Stimulated activated CD4-positive, alpha-beta T cell treated with anti-CD3 and anti-CD28 coated beads, TNF-alpha, amount 100 ng/mL, for 4 hours (primary cell): ENCODE data around the gene KRTAP5-1.

Experiments
- DNase-seq, 3 experiments: peaks; one replicate each; pipeline ENCODE4 v3.0.0-alpha.2; 2020; ENCODE audit warnings: low read depth in 3 of 3

The KRTAP5-1 gene

GRCh38 chr11:1560649-1561251 lies 24.3 kb downstream of the KRTAP5-1 start:
- DNase-seq = no peak

DNA sequence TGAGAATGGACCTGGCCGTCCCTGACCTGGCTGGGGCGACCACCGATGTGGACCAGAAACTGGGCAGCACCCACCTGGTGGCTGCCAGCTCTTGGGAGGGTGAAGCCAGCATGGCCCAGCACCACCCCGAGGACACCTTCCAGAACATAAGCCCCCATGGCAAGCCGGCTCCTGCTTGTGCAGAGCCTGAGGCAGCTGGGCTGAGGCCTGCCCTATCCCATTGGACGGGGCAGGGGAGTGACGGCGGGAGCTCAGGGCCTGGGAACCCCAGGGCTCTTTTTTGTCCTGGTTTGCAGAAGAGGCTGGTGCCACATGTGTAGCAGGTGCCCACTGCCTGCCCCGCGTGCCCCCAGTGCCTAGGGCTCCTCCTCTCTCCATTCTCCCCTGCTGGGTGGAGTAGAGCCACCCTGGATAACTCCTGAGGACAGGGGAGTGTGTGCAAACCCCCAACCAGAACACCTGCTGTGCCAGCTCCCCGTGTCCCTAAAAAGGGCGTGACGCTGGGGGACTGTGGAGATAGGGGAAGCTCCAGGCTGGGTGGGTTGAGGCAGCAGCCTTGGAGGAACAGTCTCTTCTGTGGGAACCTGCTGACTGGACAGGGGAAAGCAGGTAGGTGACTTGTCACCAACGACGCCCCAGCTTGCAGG lies 25.0 kb downstream of the KRTAP5-1 start:
- DNase-seq = no peak

DNA sequence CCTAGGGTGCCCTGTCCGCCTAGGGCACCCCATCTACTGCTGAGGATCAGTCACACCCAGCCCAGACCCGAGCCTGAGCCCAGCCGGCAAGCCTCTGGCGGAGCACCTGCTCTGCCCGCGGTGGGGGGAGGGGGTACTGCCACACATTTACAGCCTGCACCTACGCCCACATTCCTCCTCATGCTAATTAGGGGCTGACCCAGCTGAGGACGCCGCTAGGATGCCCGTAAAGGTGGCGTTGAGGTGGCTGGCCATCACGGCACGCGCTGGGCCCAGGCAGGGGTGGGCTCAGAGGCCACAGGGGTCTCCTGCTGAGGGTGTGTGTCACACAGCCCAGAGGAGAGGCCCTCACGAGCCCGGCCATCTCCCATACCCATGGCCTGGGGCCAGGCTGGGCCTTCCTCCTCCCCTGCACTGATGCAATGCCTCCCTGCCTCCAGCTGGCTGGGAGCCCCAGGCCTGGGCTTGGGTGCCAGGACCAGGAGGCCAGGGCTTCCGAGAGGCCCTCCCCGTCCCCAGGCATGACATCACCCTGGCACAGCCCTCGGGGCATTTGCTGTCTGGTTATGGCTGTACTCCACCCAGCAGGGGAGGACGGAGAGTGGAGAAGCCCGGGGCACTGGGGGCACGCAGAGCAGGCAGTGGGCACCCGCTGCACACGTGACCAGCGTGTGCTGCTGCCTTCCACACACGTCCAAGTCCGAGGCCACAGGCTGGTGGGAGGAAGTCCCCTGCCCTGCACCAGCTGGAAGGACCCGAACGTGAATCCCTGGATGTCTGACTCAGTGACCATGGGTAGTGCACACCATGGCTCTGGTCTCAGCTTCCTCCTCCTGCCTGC lies 25.8 kb downstream of the KRTAP5-1 start:
- no peak for DNase-seq

DNA sequence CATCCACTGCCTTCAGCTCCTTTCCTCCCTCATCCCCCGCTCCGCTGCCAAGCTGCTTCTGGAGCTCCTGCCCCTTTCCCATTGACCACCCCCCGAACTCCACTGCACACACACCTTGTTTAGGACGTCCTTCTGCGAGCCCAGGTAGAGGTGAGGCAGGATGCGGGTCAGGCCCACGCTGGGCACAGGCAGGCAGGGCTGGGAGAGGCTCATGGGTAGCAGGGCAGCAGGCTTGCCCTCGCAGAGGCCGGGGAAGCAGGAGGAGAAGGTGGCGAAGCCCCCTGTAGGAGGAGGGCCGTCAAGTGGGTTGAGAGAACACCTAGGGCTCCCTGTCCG lies 26.3 kb downstream of the KRTAP5-1 start:
- DNase-seq = no peak

DNA sequence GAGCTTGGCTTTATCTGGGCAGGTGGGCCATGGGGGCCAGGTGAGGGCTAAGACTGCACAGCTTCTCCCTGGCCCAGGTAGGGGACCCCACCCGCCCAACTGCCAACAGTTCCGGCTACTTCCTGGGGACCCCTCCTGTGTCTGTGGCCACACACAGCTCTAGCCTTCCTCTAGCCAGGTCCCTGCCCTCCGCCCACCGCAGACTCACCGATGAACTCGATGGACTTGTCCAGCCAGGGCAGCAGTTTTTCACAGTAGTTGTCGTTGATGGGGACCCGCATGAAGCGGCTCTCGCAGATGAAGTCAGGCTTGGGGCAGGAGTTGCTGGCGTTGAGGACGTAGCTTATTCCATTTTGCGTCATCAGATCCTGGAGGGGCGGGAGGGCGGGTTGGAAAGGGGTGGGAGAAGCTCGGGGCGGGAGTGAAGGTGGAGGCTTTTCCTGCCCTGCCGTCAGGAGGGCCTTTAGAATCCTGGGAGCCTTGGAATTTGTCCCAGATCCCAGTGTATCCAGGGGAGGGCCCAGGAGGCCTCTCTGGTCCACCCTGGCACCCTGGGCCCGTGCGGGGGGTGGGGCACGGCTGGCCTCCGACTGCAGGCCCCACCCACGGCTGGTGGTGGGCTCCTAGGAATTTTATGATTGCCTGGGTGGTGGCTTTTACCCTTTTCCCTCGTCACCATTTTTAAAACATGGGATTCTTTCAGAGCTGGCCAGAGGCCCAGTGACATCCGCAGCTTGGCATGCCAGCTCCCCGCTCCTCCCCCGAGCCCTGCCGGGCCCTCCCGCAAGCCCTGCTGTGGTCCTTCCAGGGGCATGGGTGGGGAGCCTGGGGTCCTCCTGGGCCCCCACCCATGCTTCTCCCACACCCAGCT lies 26.9 kb downstream of the KRTAP5-1 start:
- DNase-seq = no peak

- no peak for DNase-seq
Measured at GRCh38 chr11:1557051-1557884, 27.8 kb downstream of the KRTAP5-1 start.

DNA sequence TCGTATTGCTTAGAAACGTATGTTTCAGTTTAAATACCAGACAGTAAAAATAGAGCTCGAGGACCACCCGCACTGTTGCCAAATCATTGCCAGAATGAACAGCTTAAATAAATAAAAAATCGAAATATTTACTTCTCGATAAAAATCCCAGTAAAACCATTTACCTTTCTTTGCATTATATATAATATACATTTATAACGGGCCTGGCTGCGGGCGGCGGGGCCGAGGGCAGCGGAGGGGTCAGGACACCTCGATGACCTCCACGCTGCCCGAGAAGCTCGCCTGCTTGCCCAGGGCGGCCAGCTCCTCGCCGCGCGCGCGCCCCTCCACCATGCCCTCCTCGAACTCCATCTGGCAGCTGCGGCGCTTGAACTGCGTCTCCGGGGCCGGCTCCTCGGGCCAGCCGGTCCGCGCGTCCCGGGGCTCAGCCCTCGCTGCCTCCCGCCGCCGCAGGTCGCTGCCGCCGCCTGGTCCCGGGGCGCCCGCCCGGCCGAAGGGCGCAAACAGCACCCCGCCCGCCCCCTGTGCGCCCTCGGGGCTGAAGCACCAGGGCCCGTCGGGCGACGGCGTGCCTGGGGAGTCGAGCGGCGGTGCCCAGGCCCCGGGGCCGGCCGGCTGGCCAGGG lies 28.7 kb downstream of the KRTAP5-1 start:
- DNase-seq = no peak

DNA sequence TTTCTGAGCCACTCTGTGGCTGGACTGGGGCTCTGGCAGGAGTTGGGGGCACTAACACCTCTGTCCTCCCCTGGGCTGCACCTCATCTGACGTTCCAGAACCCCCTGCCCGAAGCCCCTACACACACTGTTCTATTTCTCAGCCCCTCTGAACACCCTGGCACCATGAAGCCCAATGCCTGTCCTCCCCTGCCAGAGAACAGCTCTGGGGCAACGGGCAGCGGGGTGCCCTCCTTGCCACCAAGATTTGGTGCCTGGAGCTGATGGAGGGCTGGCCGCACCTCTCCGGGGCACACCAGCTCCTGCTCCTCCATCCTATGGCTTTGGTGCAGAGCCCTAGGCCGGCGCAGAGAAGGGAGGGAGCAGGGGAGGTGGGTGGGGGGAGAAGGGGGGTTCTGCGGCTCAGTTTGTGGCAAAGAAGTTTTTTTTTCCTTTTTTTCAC lies 29.4 kb downstream of the KRTAP5-1 start:
- DNase-seq = no peak

GRCh38 chr11:1554981-1555712 lies 29.9 kb downstream of the KRTAP5-1 start:
- DNase-seq = no peak

GRCh38 chr11:1553808-1554594 lies 31.1 kb downstream of the KRTAP5-1 start:
- DNase-seq = no peak

- no peak for DNase-seq
Measured at GRCh38 chr11:1549338-1550330, 35.4 kb downstream of the KRTAP5-1 start.

DNA sequence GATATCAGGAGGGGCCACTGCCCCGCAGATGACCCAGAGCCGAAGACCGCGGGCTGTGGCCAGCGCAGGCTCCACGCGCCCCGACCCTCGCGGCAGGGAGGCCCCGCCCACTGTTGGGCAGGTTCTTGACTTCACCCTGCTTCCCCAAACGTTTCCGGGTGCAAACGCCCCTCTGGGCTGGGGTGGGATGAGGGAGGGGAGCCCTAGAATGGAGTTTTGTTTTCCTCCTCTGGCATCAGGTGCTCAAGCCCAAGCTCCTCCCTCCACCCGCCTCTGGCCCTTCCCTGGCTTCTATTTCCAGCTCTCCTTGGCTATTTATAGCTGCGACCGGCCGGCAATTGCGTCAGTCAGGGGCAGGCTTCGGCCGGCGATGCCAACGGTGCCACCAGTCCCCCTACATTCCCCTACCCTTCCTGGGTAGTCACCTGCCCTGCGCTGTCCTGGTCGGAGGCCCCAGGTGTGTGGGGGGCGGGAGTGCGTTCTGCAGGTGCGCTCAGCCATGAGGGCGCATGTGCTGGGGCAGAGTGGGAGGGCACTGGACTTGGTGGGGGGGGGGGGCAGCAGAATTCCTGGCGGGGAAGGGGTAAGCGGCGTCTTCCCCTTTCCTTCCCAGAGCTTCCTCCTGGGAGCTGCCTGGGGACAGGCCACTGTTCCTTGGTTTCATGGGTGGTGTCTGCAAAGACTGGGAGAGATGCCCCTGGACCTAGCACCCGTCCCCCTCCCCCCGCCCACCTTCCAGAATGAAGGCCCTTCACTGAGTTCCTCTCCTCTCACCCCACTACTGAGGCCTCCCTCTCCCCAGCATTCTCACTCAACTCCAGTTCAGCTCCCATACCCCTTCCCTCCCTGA lies 36.6 kb downstream of the KRTAP5-1 start:
- no peak for DNase-seq

DNA sequence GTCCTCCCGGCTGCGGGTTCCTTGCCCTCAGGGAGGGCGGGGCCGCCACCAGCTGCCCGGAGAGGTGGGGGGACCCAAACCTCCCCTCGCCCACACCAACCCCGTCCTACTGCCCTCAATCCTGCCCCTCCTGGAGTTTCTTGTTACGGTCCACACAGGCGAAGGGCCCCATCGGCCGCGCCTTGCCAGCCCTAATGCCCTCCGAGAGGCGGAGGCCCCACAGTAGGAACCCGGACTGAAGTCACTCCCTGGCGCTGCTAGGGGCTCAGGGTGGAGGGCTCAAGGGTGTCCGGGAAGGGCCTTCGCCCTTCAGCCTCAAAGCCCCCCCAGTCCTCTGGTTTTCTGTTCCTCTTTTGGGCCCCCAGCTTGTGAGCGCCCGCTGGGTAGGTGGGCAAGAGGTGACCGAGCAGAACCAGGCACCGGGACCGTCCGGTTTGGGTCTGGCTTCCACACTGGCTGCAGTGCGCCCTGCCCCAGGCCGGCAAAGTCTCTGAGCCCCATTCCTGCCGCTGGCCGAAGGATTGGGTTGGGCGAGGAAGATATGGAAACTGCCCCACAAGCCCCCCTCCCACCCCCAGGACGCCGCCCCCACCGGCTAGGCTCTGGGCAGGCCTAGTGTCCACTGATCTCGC lies 37.5 kb downstream of the KRTAP5-1 start:
- no peak for DNase-seq

GRCh38 chr11:1546536-1547466 lies 38.3 kb downstream of the KRTAP5-1 start:
- peak; percentile 21 to 27 (median 25) for DNase-seq

- DNase-seq = no peak
Measured at GRCh38 chr11:1546077-1546535, 39.0 kb downstream of the KRTAP5-1 start.
